K562 (cell line): ENCODE data around the gene ARHGAP23. TPM values are rescaled to one million over a fixed set of nuclear protein-coding genes. Genes with fewer than 3 reads are reported as not detected.

Experiments
- ATAC-seq: fragments of 200-7000 bp; cut with Tn5 transposase; 3 replicates; pipeline ENCODE4 v1.9.1; 2020; ENCODE audit warnings: moderate library complexity
- BruUV-seq: library from RNA; stranded (reverse); fragments of 400-500 nt; replicated peaks from 2 replicates; lab custom pipeline; 2021; lab: Mats Ljungman, UMichigan
- CTCF ChIA-PET: fragments of 300-600 bp; formaldehyde crosslinking; extraction: SDS; loops from one replicate; lab custom pipeline; 2021; ENCODE audit warnings: low intra/inter-chr PET ratio; lab: Yijun Ruan, JAX
- POLR2A ChIA-PET: fragments of 300-600, 350-650 bp; sonication (Branson Sonifier 250); formaldehyde crosslinking; extraction: SDS; loops from one replicate; lab custom pipeline; 2021; ENCODE audit warnings: antibody characterized with exemption, inconsistent platforms; lab: Yijun Ruan, JAX
- DNase-seq, 4 experiments: peaks; one replicate each; pipeline versions ENCODE4 v3.0.0 to v3.0.0-alpha.2; 2011 to 2018; ENCODE audit warnings: low spot score in 3 of 4, mixed read lengths in 3 of 4; ENCODE audit errors: extremely low read depth in 1 of 4
- FAIRE-seq: peaks from 2 replicates; lab custom pipeline; 2011; peaks lifted over from hg19 to GRCh38; lab: Jason Lieb, UNC
- H2AFZ ChIP-seq: 2 replicates; pipeline ENCODE4 v1.6.0; 2011; ENCODE audit warnings: low read depth, low read length, control low read depth, inconsistent platforms
- H3K27ac ChIP-seq: fragments of 200-600 bp; 3 replicates; pipeline ENCODE4 v1.8.0; 2011; ENCODE audit warnings: low read depth, mild to moderate bottlenecking, control low read depth, inconsistent platforms, low read length, moderate library complexity, mixed read lengths; ENCODE audit errors: extremely low read depth
- H3K27me3 ChIP-seq, 2 experiments: fragments of 300-600 bp in 1 of 2; 2 replicates in 1 of 2; 3 replicates in 1 of 2; pipeline versions ENCODE4 v1.6.0 to v1.8.0; 2011; ENCODE audit warnings: inconsistent platforms in 2 of 2, low read length in 2 of 2, mild to moderate bottlenecking in 1 of 2, mixed read lengths in 1 of 2, moderate library complexity in 1 of 2; ENCODE audit not compliant: control insufficient read depth in 2 of 2, insufficient read depth in 2 of 2
- H3K36me3 ChIP-seq: fragments of 300-600 bp; 3 replicates; pipeline ENCODE4 v1.8.0; 2011; ENCODE audit warnings: mild to moderate bottlenecking, low read length, inconsistent platforms; ENCODE audit not compliant: control insufficient read depth, insufficient read depth
- H3K4me1 ChIP-seq, 2 experiments: fragments of 200-600 bp in 1 of 2; replicated peaks in 1 of 2; 2 replicates in 1 of 2; 3 replicates in 1 of 2; pipeline versions ENCODE4 v1.5.1 to v1.8.0; 2011; ENCODE audit warnings: inconsistent platforms in 2 of 2, low read length in 2 of 2, mild to moderate bottlenecking in 1 of 2, mixed read lengths in 1 of 2, moderate library complexity in 1 of 2; ENCODE audit not compliant: control insufficient read depth in 2 of 2, insufficient read depth in 2 of 2
- H3K4me2 ChIP-seq: 2 replicates; pipeline ENCODE4 v1.6.1; 2011; ENCODE audit warnings: low read length, control low read depth, inconsistent platforms, mixed read lengths; ENCODE audit not compliant: insufficient read depth
- H3K4me3 ChIP-seq: fragments of 200-600 bp; sonication (generic), shearing (Covaris generic); 2 replicates; pipeline ENCODE4 v1.5.1; 2016; ENCODE audit warnings: control low read depth, inconsistent platforms
- H3K79me2 ChIP-seq: fragments of 200-600 bp; 3 replicates; pipeline ENCODE4 v1.8.0; 2011; ENCODE audit warnings: low read length, inconsistent platforms; ENCODE audit not compliant: control insufficient read depth, insufficient read depth
- H3K9ac ChIP-seq, 2 experiments: 2 replicates each; pipeline versions ENCODE4 v1.6.0 to v1.6.1; 2011; ENCODE audit warnings: low read depth in 2 of 2, low read length in 2 of 2, control low read depth in 1 of 2, inconsistent platforms in 1 of 2, mild to moderate bottlenecking in 1 of 2, mixed read lengths in 1 of 2; ENCODE audit not compliant: insufficient read depth in 1 of 2
- H3K9me1 ChIP-seq: one replicate; pipeline ENCODE4 v1.6.0; 2011; ENCODE audit warnings: inconsistent platforms, mild to moderate bottlenecking, low read length, moderate library complexity; ENCODE audit not compliant: control insufficient read depth, insufficient read depth
- H3K9me3 ChIP-seq: replicated peaks from 2 replicates; pipeline ENCODE4 v1.5.1; 2011; ENCODE audit warnings: low read depth, low read length, inconsistent platforms; ENCODE audit not compliant: control insufficient read depth, insufficient read depth
- H4K20me1 ChIP-seq: replicated peaks from 2 replicates; pipeline ENCODE4 v1.6.1; 2011; ENCODE audit warnings: low read length, inconsistent platforms, mixed read lengths; ENCODE audit not compliant: control insufficient read depth, insufficient read depth
- ARID1B ChIP-seq: fragments of 450-650 bp; IDR thresholded peaks from 2 replicates; pipeline ENCODE4 v1.6.1; 2016; ENCODE audit warnings: antibody characterized with exemption, mild to moderate bottlenecking, inconsistent platforms
- BHLHE40 ChIP-seq: IDR thresholded peaks from 2 replicates; pipeline ENCODE4 v1.6.1; 2011; ENCODE audit warnings: low read length, improper control_type of control experiment
- CBX3 ChIP-seq, 2 experiments: IDR thresholded peaks; 1 replicate in 1 of 2; 2 replicates in 1 of 2; pipeline ENCODE4 v1.6.1; 2012; ENCODE audit warnings: inconsistent platforms in 2 of 2, low read length in 2 of 2, borderline replicate concordance in 1 of 2, control low read depth in 1 of 2
- DNMT1 ChIP-seq: fragments of 450-650 bp; IDR thresholded peaks from 2 replicates; pipeline ENCODE4 v1.6.1; 2016; ENCODE audit warnings: antibody characterized with exemption, mild to moderate bottlenecking
- EGR1 ChIP-seq: fragments of 450-650 bp; conservative IDR thresholded peaks from 2 replicates; pipeline ENCODE4 v1.6.1; 2017; ENCODE audit warnings: mild to moderate bottlenecking
- EHMT2 ChIP-seq: fragments of 450-650 bp; IDR thresholded peaks from 2 replicates; pipeline ENCODE4 v1.6.1; 2018; ENCODE audit warnings: antibody characterized with exemption
- ETV1 ChIP-seq: fragments of 450-650 bp; conservative IDR thresholded peaks from 2 replicates; pipeline ENCODE4 v1.6.1; 2016; ENCODE audit warnings: missing genetic modification characterization, control low read depth, low read depth, missing compliant biosample characterization
- EWSR1 ChIP-seq: fragments of 450-650 bp; IDR thresholded peaks from 2 replicates; pipeline ENCODE4 v1.6.1; 2018; ENCODE audit warnings: borderline replicate concordance, mild to moderate bottlenecking, low read depth, moderate library complexity; ENCODE audit not compliant: partially characterized antibody
- HOXB6 ChIP-seq: fragments of 250-450 bp; sonication (Bioruptor Pico); IDR thresholded peaks from 2 replicates; pipeline ENCODE4 v1.5.1; 2022; ENCODE audit warnings: mild to moderate bottlenecking, borderline replicate concordance
- JUNB ChIP-seq: fragments of 450-650 bp; formaldehyde crosslinking; conservative IDR thresholded peaks from 2 replicates; pipeline ENCODE4 v1.4.0; 2020; ENCODE audit warnings: mild to moderate bottlenecking
- KDM5B ChIP-seq: fragments of 200-600 bp; sonication (generic); IDR thresholded peaks from 2 replicates; pipeline ENCODE4 v1.6.1; 2012; ENCODE audit warnings: low read depth, mild to moderate bottlenecking, moderate library complexity, low read length, control low read depth, inconsistent platforms; ENCODE audit not compliant: insufficient replicate concordance
- MAFK ChIP-seq: IDR thresholded peaks from 2 replicates; pipeline ENCODE4 v1.6.1; 2011; ENCODE audit warnings: low read length, improper control_type of control experiment
- NBN ChIP-seq: fragments of 450-650 bp; IDR thresholded peaks from 2 replicates; pipeline ENCODE4 v1.6.1; 2016; ENCODE audit warnings: low read depth, mild to moderate bottlenecking
- NR3C1 ChIP-seq: sonication (generic); formaldehyde crosslinking; IDR thresholded peaks from 2 replicates; pipeline ENCODE4 v1.8.1; 2022; ENCODE audit warnings: missing genetic modification reagents
- POLR2A ChIP-seq: fragments of 450-650 bp; conservative IDR thresholded peaks from 2 replicates; pipeline ENCODE4 v1.6.1; 2016
- PRMT5 ChIP-seq: sonication (generic); formaldehyde crosslinking; IDR thresholded peaks from 2 replicates; pipeline ENCODE4 v1.5.0; 2020; ENCODE audit warnings: missing genetic modification reagents
- SMARCA4 ChIP-seq: fragments of 450-650 bp; IDR thresholded peaks from 2 replicates; pipeline ENCODE4 v1.6.1; 2016
- TEAD1 ChIP-seq, 2 experiments: fragments of 450-650 bp in 1 of 2; sonication (generic) in 1 of 2; formaldehyde crosslinking; IDR thresholded peaks; 2 replicates each; pipeline versions ENCODE4 v1.4.0 to v1.8.0; 2020 to 2022; ENCODE audit warnings: mild to moderate bottlenecking in 2 of 2, missing genetic modification reagents in 1 of 2
- WGBS: fragments of 100-300 bp; shearing (Covaris generic); methylation state at CpG from one replicate; pipeline ENCODE4 v1.1.6; 2016; ENCODE audit warnings: low coverage, mixed read lengths; ENCODE audit not compliant: insufficient coverage; ENCODE audit errors: missing lambda C conversion rate; 5-methylcytosine and 5-hydroxymethylcytosine counted together
- in situ Hi-C: fragments of 300-500 bp; cut with MboI; formaldehyde crosslinking; loops from 4 replicates; pipeline ENCODE4 v1.15.0; 2018; ENCODE audit warnings: inconsistent platforms, mixed read lengths
- intact Hi-C: fragments of 100-400 bp; cut with micrococcal nuclease; formaldehyde crosslinking; loops from 2 replicates; pipeline ENCODE4 v1.14.2; 2022
- polyA plus RNA-seq, 8 experiments: library from polyadenylated mRNA; depleted of rRNA in 4 of 8; stranded (reverse) in 5 of 8; unstranded in 3 of 8; fragments of >200 nt; fragmentation: Nextera tagmentation in 2 of 8; fragmentation: Illumina TruSeq in 1 of 8; extraction: Ambion mirVana in 2 of 8; extraction: Trizol in 1 of 8; gene quantifications; 2 replicates each; pipeline versions ENCODE4 v1.2.1 to v1.2.3, GENCODE V29; 2011 to 2014; ENCODE audit warnings: inconsistent platforms in 1 of 8, missing spikeins in 1 of 8
- total RNA-seq, 7 experiments: library from RNA; depleted of rRNA in 6 of 7; stranded (reverse); fragments of >200 nt in 6 of 7; fragmentation: Illumina TruSeq in 2 of 7; extraction: Trizol in 2 of 7; gene quantifications; 2 replicates each; pipeline versions ENCODE4 v1.2.1 to v1.2.3, GENCODE V29; 2011 to 2021; ENCODE audit warnings: low replicate concordance in 1 of 7
- TF ChIP-seq, protein P1 (sequence below): fragments of 450-650 bp; formaldehyde crosslinking; IDR thresholded peaks from 2 replicates; pipeline ENCODE4 v1.4.0; 2020; ENCODE audit warnings: mild to moderate bottlenecking, mixed read lengths
- TF ChIP-seq, protein P2 (sequence below): sonication (generic); formaldehyde crosslinking; IDR thresholded peaks from 2 replicates; pipeline ENCODE4 v1.8.0; 2022; ENCODE audit warnings: mild to moderate bottlenecking, low read depth, missing genetic modification reagents

Gene ARHGAP23
- total and polyA plus RNA-seq, 9 of the 15 experiments (the other 6 are each of a cell fraction or from before 2014, with no cell fraction given), result 0.01 to 2.7 (median 0.70) TPM

DNA sequence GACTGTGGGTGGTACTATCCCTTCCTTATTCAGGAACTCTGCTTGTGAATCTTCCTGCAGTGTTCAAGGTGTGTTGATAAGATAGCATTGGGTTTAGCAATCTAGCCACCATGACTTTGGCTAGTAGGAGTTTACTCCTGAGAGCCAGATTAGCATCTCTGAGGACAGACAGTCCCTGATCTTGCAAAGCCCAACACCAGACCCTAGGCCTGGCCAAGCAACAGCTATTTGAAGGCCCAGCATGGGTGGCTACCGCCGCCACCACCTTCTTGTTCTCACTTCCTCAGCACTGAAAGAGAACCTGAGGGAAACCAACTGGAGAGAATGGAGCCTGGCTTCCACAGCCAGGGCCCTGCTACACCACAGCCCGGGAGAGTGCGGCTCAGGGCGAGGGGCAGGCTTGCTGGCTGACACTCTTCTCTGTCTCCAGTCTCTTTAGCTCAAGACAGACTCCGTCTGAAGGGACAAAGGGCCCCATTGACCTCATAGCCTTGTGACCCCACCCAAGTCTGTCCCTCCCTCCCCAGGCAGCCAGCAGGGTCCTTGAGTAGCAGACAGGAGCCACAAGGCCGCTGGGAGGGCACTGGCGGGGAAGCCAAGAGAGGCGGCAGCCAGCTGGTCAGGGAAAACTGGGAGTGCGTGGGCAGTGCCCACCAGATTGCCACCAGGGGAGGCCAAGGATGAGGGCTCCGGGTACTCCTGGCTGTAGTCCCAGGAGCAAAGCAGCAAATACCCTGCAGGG lies 10.9 kb upstream of the ARHGAP23 start (continued):
- peak; percentile 20; the same call in 1 of the 2 replicates for TF ChIP-seq BHLHE40
- peak; percentile 91 for TF ChIP-seq ARID1B
- TF ChIP-seq DNMT1, result no peak
- TF ChIP-seq CBX3 (IDR thresholded peaks at IDR 0.05; ENCODE audit: borderline replicate concordance in 1 of 2, low read length in 2 of 2), result no peak
- TF ChIP-seq PRMT5, result no peak
- TF ChIP-seq EHMT2, result peak; percentile 67; the same call in 1 of the 2 replicates
- no peak for TF ChIP-seq NBN

GRCh38 chr17:38418062-38418692 lies 10.1 kb upstream of the ARHGAP23 start:
- no peak for ATAC-seq
- in situ Hi-C loops, result no loop called here
- H3K27ac ChIP-seq, result no peak overlapping the region
- no peaks in the 10 kb centered on the region for H3K36me3 ChIP-seq
- ChIA-PET CTCF (no interaction called here), POLR2A (interaction anchor here (0.7 kb wide), 1 partner anchor 1178 kb away, joined by 3 read pairs; no protein-coding TSS in a partner anchor)
- H3K4me1 ChIP-seq, result peaks cover 30 to 41% of the 10 kb centered on the region in 2 experiments
- H2AFZ ChIP-seq, result no peak overlapping the region
- FAIRE-seq, result no peak
- peaks cover 8% of the 10 kb centered on the region for H4K20me1 ChIP-seq
- H3K27me3 ChIP-seq, result peaks cover 14 to 48% of the 10 kb centered on the region in 2 experiments; a peak in 4 of 5 replicates
- no peak overlapping the region for H3K4me3 ChIP-seq
- DNase-seq, result no peak
- no peaks in the 10 kb centered on the region for H3K79me2 ChIP-seq
- no peaks in the 10 kb centered on the region for H3K9me3 ChIP-seq
- intact Hi-C loops, result no loop called here
- no TSS peak for BruUV-seq
- TF ChIP-seq TEAD1 (CRISPR knock-in tag; IDR thresholded peaks at IDR 0.05), result no peak
- TF ChIP-seq EGR1, result no peak
- TF ChIP-seq, protein P1, sequence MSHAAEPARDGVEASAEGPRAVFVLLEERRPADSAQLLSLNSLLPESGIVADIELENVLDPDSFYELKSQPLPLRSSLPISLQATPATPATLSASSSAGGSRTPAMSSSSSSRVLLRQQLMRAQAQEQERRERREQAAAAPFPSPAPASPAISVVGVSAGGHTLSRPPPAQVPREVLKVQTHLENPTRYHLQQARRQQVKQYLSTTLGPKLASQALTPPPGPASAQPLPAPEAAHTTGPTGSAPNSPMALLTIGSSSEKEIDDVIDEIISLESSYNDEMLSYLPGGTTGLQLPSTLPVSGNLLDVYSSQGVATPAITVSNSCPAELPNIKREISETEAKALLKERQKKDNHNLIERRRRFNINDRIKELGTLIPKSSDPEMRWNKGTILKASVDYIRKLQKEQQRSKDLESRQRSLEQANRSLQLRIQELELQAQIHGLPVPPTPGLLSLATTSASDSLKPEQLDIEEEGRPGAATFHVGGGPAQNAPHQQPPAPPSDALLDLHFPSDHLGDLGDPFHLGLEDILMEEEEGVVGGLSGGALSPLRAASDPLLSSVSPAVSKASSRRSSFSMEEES (CRISPR knock-in tag), result no peak
- no peak for TF ChIP-seq HOXB6 (CRISPR knock-in tag)
- TF ChIP-seq MAFK, result no peak
- no peak for TF ChIP-seq KDM5B
- no peak for TF ChIP-seq EWSR1
- no peak for TF ChIP-seq NR3C1
- TF ChIP-seq JUNB (CRISPR knock-in tag), result no peak
- TF ChIP-seq, protein P2, sequence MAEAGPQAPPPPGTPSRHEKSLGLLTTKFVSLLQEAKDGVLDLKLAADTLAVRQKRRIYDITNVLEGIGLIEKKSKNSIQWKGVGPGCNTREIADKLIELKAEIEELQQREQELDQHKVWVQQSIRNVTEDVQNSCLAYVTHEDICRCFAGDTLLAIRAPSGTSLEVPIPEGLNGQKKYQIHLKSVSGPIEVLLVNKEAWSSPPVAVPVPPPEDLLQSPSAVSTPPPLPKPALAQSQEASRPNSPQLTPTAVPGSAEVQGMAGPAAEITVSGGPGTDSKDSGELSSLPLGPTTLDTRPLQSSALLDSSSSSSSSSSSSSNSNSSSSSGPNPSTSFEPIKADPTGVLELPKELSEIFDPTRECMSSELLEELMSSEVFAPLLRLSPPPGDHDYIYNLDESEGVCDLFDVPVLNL, result no peak
- no peak for TF ChIP-seq ETV1 (tag)
- TF ChIP-seq POLR2A, result no peak
- TF ChIP-seq SMARCA4, result no peak
- H3K4me2 ChIP-seq, result no peak overlapping the region
- no peaks in the 10 kb centered on the region for H3K9me1 ChIP-seq
- H3K9ac ChIP-seq, result no peak overlapping the region
- 46% methylated on average over 7 of the region's 7 CpGs for WGBS
